ENCODE results near the gene BCAS2. TPM values are rescaled to one million over a fixed set of nuclear protein-coding genes. Genes with fewer than 3 reads are reported as not detected.
A peak's percentile ranks its signal among the peaks of the same experiment; 100 is the strongest.

BCAS2 gene
- total and polyA plus RNA-seq, 8 donors, result 29.4 to 49.0 (median 46.0) TPM

DNA sequence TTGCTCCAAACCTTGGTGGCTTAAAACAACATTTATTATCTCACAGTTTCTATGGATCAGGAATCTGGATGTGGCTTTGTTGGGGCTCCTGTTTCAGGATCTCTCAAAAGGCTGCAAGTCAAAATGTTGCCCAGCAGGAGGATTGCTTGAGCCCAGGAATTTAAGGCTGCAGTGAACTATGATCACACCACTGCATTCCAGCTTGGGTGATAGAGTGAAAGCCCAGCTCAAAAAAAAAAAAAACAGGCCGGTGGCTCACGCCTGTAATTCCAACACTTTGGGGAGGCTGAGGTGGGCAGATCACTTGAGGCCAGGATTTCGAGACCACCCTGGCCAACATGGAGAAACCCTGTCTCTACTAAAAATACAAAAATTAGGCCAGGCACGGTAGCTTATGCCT lies 30.0 kb downstream of the BCAS2 start:
- Histone ChIP-seq H3K4me1 (no peaks in the 10 kb centered on the region), H3K36me3 (no peaks in the 10 kb centered on the region), H3K27ac (no peak overlapping the region), H3K4me3 (no peak overlapping the region), H3K9me3 (no peaks in the 10 kb centered on the region), H3K27me3 (no peaks in the 10 kb centered on the region)
- DNase-seq (no peak), ATAC-seq (no peak)
- intact Hi-C loops (cut with DNase I), result no loop called here
- TF ChIP-seq, protein P1, sequence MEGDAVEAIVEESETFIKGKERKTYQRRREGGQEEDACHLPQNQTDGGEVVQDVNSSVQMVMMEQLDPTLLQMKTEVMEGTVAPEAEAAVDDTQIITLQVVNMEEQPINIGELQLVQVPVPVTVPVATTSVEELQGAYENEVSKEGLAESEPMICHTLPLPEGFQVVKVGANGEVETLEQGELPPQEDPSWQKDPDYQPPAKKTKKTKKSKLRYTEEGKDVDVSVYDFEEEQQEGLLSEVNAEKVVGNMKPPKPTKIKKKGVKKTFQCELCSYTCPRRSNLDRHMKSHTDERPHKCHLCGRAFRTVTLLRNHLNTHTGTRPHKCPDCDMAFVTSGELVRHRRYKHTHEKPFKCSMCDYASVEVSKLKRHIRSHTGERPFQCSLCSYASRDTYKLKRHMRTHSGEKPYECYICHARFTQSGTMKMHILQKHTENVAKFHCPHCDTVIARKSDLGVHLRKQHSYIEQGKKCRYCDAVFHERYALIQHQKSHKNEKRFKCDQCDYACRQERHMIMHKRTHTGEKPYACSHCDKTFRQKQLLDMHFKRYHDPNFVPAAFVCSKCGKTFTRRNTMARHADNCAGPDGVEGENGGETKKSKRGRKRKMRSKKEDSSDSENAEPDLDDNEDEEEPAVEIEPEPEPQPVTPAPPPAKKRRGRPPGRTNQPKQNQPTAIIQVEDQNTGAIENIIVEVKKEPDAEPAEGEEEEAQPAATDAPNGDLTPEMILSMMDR (IDR thresholded peaks at IDR 0.05), result no peak

GRCh38 chr1:114550336-114550735 lies 31.1 kb downstream of the BCAS2 start:
- no peaks in the 10 kb centered on the region for H3K36me3 ChIP-seq
- no peaks in the 10 kb centered on the region for H3K9me3 ChIP-seq
- no peak overlapping the region for H3K27ac ChIP-seq
- no peaks in the 10 kb centered on the region for H3K4me1 ChIP-seq
- ATAC-seq (no peak), DNase-seq (no peak)
- no peak overlapping the region for H3K4me3 ChIP-seq
- no peaks in the 10 kb centered on the region for H3K27me3 ChIP-seq
- TF ChIP-seq, protein P1 (IDR thresholded peaks at IDR 0.05), result no peak
- intact Hi-C loops (cut with DNase I), result no loop called here

DNA sequence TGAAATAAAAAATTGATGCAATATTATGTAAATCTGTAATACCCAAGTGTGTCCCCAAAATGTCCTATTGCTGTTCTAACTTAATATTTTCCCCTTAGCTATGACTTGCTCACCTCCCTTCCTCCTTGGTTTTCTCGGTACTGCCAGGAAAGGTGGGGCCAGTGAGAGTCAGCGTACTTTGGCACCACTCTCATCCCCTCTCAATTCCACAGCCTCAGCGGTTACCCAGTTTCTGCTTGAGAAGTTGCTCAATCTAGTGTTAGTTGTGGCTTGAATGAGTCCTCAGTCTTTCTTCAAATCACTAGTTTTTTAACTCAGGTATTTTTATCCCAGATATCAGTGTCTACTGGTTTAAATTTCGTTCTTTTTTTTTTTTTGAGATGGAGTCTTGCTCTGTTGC lies 32.3 kb downstream of the BCAS2 start:
- DNase-seq, result peak in 1 of 4 donors; percentile 40
- TF ChIP-seq, protein P1 (IDR thresholded peaks at IDR 0.05), result no peak
- no peaks in the 10 kb centered on the region for H3K9me3 ChIP-seq
- no peak overlapping the region for H3K27ac ChIP-seq
- no peak overlapping the region for H3K4me3 ChIP-seq
- no peaks in the 10 kb centered on the region for H3K27me3 ChIP-seq
- ATAC-seq, result peak; percentile 96
- H3K36me3 ChIP-seq, result no peaks in the 10 kb centered on the region
- intact Hi-C loops (cut with DNase I), result no loop called here
- H3K4me1 ChIP-seq, result no peaks in the 10 kb centered on the region

GRCh38 chr1:114547076-114547475 lies 34.3 kb downstream of the BCAS2 start:
- Histone ChIP-seq H3K4me1 (no peaks in the 10 kb centered on the region), H3K27ac (no peak overlapping the region), H3K27me3 (no peaks in the 10 kb centered on the region), H3K9me3 (no peaks in the 10 kb centered on the region), H3K4me3 (no peak overlapping the region), H3K36me3 (no peaks in the 10 kb centered on the region)
- no peak for DNase-seq
- no peak for ATAC-seq
- intact Hi-C loops (cut with DNase I), result no loop called here
- TF ChIP-seq, protein P1 (IDR thresholded peaks at IDR 0.05), result no peak

GRCh38 chr1:114545796-114546195 lies 35.6 kb downstream of the BCAS2 start:
- ATAC-seq, result no peak
- no peak for DNase-seq
- no peaks in the 10 kb centered on the region for H3K36me3 ChIP-seq
- H3K27ac ChIP-seq, result no peak overlapping the region
- no peaks in the 10 kb centered on the region for H3K4me1 ChIP-seq
- intact Hi-C loops (cut with DNase I), result no loop called here
- TF ChIP-seq, protein P1 (IDR thresholded peaks at IDR 0.05), result no peak
- H3K27me3 ChIP-seq, result no peaks in the 10 kb centered on the region
- H3K4me3 ChIP-seq, result no peak overlapping the region
- H3K9me3 ChIP-seq, result no peaks in the 10 kb centered on the region

All from left lung (tissue), 10 donors.